Liver (tissue), 9 donors: ENCODE results near the gene PTPN6. TPM values are rescaled to one million over a fixed set of nuclear protein-coding genes. Genes with fewer than 3 reads are reported as not detected.

Experiments used
- DNase-seq: peaks from one replicate; pipeline ENCODE4 v3.0.0-alpha.2; 2017; ENCODE audit warnings: low spot score
- H3K27ac ChIP-seq, 2 donors: one replicate each; pipeline ENCODE4 v1.7.0; 2013; ENCODE audit warnings: inconsistent platforms in 2 of 2, low read length in 2 of 2, control low read depth in 1 of 2, low read depth in 1 of 2, mild to moderate bottlenecking in 1 of 2
- H3K27me3 ChIP-seq, 4 donors: one replicate each; pipeline versions ENCODE4 v1.6.1 to v1.7.0; 2013; ENCODE audit warnings: low read length in 3 of 4, inconsistent platforms in 1 of 4, mild to moderate bottlenecking in 1 of 4, moderate library complexity in 1 of 4; ENCODE audit not compliant: control insufficient read depth in 4 of 4, insufficient read depth in 4 of 4
- H3K36me3 ChIP-seq, 4 donors: one replicate each; pipeline versions ENCODE4 v1.6.1 to v1.7.0; 2013; ENCODE audit warnings: low read length in 3 of 4, mild to moderate bottlenecking in 3 of 4, low read depth in 1 of 4, moderate library complexity in 1 of 4; ENCODE audit not compliant: control insufficient read depth in 4 of 4, insufficient read depth in 3 of 4
- H3K4me1 ChIP-seq, 4 donors: one replicate each; pipeline versions ENCODE4 v1.6.1 to v1.7.0; 2013; ENCODE audit warnings: low read length in 3 of 4, mild to moderate bottlenecking in 3 of 4, moderate library complexity in 1 of 4; ENCODE audit not compliant: control insufficient read depth in 4 of 4, insufficient read depth in 4 of 4
- H3K4me3 ChIP-seq, 3 donors: one replicate each; pipeline versions ENCODE4 v1.6.1 to v1.7.0; 2013; ENCODE audit warnings: low read length in 3 of 3, control low read depth in 1 of 3, low read depth in 1 of 3, mild to moderate bottlenecking in 1 of 3
- H3K9ac ChIP-seq, 2 donors: one replicate each; pipeline ENCODE4 v1.7.0; 2013; ENCODE audit warnings: low read length in 2 of 2, mild to moderate bottlenecking in 2 of 2, moderate library complexity in 2 of 2, control low read depth in 1 of 2, low read depth in 1 of 2
- H3K9me3 ChIP-seq, 4 donors: one replicate each; pipeline versions ENCODE4 v1.6.1 to v1.7.0; 2013; ENCODE audit warnings: low read length in 3 of 4; ENCODE audit not compliant: control insufficient read depth in 4 of 4
- ATF3 ChIP-seq: IDR thresholded peaks from 2 replicates; pipeline ENCODE4 v1.6.1; 2016; ENCODE audit warnings: antibody characterized with exemption
- CTCF ChIP-seq: fragments of 150-350 bp; IDR thresholded peaks from 2 replicates; pipeline ENCODE4 v1.5.1; 2017; ENCODE audit warnings: improper control_type of control experiment, low read depth, low read length; ENCODE audit not compliant: missing input control
- FOXA1 ChIP-seq: IDR thresholded peaks from 2 replicates; pipeline ENCODE4 v1.6.1; 2016; ENCODE audit warnings: antibody characterized with exemption
- FOXA2 ChIP-seq: IDR thresholded peaks from 2 replicates; pipeline ENCODE4 v1.6.1; 2016; ENCODE audit warnings: antibody characterized with exemption
- GABPA ChIP-seq, 2 donors: IDR thresholded peaks in 1 of 2; conservative IDR thresholded peaks in 1 of 2; 2 replicates each; pipeline ENCODE4 v1.6.1; 2016; ENCODE audit warnings: antibody characterized with exemption in 2 of 2, mild to moderate bottlenecking in 1 of 2, moderate library complexity in 1 of 2
- HNF4G ChIP-seq: IDR thresholded peaks from 2 replicates; pipeline ENCODE4 v1.6.1; 2016; ENCODE audit warnings: antibody characterized with exemption
- JUND ChIP-seq, 2 donors: IDR thresholded peaks; 2 replicates each; pipeline ENCODE4 v1.6.1; 2016; ENCODE audit warnings: antibody characterized with exemption in 2 of 2
- NR2F2 ChIP-seq: IDR thresholded peaks from 2 replicates; pipeline ENCODE4 v1.6.1; 2016; ENCODE audit warnings: antibody characterized with exemption
- RAD21 ChIP-seq, 2 donors: IDR thresholded peaks; 2 replicates each; pipeline ENCODE4 v1.6.1; 2016; ENCODE audit warnings: antibody characterized with exemption in 2 of 2, mild to moderate bottlenecking in 2 of 2
- RXRA ChIP-seq, 2 donors: IDR thresholded peaks; 2 replicates each; pipeline ENCODE4 v1.6.1; 2017 to 2018; ENCODE audit warnings: antibody characterized with exemption in 2 of 2, mild to moderate bottlenecking in 1 of 2
- SP1 ChIP-seq: IDR thresholded peaks from 2 replicates; pipeline ENCODE4 v1.6.1; 2018; ENCODE audit warnings: antibody characterized with exemption, mild to moderate bottlenecking
- YY1 ChIP-seq: IDR thresholded peaks from 2 replicates; pipeline ENCODE4 v1.6.1; 2016; ENCODE audit warnings: antibody characterized with exemption, mild to moderate bottlenecking
- WGBS: extraction: QIAGEN DNeasy Blood & Tissue Kit; methylation state at CpG from one replicate; pipeline ENCODE4 v1.1.7; 2013; 5-methylcytosine and 5-hydroxymethylcytosine counted together
- polyA plus RNA-seq, 2 donors: library from polyadenylated mRNA; stranded (reverse) in 1 of 2; unstranded in 1 of 2; fragments of 200-250 nt in 1 of 2; fragments of >200 nt in 1 of 2; fragmentation: Nextera tagmentation in 1 of 2; extraction: Ambion mirVana in 1 of 2; gene quantifications; one replicate each; pipeline versions ENCODE4 v1.2.1 to v1.2.3, GENCODE V29; 2013 to 2015
- total RNA-seq, 2 donors: library from RNA; depleted of rRNA; stranded (reverse); fragments of >200 nt; gene quantifications; one replicate each; pipeline ENCODE4 v1.2.3, GENCODE V29; 2014
- TF ChIP-seq, protein P1 (sequence below): IDR thresholded peaks from 2 replicates; pipeline ENCODE4 v1.6.1; 2016; ENCODE audit warnings: antibody characterized with exemption, mild to moderate bottlenecking
- TF ChIP-seq, protein P2 (sequence below): IDR thresholded peaks from 2 replicates; pipeline ENCODE4 v1.6.1; 2016; ENCODE audit warnings: antibody characterized with exemption
- donor health status: healthy.
- donor health status: healthy.
- donor health status: healthy.
- donor health status: healthy.
- donor health status: healthy.

The PTPN6 gene
- total and polyA plus RNA-seq, 4 donors: 15.2 to 41.0 (median 19.6) TPM

GRCh38 chr12:6953442-6954315, 2.5 kb downstream of the PTPN6 start:
- H3K4me3 ChIP-seq: peak overlapping the region in 1 of 3 donors; percentile 41
- H3K4me1 ChIP-seq: peaks cover 0 to 5% (median 0%) of the 10 kb centered on the region in 4 donors

GRCh38 chr12:6954316-6955107, 3.4 kb downstream of the PTPN6 start:
- H3K27ac ChIP-seq: peak overlapping the region in 1 of 2 donors; percentile 58
- H3K9ac ChIP-seq: no peak overlapping the region
- TF ChIP-seq RAD21 (IDR thresholded peaks at IDR 0.05) (no peak), JUND (IDR thresholded peaks at IDR 0.05) (no peak), NR2F2 (no peak), HNF4G (no peak), RXRA (IDR thresholded peaks at IDR 0.05) (no peak)
- TF ChIP-seq, protein P1, sequence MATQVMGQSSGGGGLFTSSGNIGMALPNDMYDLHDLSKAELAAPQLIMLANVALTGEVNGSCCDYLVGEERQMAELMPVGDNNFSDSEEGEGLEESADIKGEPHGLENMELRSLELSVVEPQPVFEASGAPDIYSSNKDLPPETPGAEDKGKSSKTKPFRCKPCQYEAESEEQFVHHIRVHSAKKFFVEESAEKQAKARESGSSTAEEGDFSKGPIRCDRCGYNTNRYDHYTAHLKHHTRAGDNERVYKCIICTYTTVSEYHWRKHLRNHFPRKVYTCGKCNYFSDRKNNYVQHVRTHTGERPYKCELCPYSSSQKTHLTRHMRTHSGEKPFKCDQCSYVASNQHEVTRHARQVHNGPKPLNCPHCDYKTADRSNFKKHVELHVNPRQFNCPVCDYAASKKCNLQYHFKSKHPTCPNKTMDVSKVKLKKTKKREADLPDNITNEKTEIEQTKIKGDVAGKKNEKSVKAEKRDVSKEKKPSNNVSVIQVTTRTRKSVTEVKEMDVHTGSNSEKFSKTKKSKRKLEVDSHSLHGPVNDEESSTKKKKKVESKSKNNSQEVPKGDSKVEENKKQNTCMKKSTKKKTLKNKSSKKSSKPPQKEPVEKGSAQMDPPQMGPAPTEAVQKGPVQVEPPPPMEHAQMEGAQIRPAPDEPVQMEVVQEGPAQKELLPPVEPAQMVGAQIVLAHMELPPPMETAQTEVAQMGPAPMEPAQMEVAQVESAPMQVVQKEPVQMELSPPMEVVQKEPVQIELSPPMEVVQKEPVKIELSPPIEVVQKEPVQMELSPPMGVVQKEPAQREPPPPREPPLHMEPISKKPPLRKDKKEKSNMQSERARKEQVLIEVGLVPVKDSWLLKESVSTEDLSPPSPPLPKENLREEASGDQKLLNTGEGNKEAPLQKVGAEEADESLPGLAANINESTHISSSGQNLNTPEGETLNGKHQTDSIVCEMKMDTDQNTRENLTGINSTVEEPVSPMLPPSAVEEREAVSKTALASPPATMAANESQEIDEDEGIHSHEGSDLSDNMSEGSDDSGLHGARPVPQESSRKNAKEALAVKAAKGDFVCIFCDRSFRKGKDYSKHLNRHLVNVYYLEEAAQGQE: no peak
- H3K9me3 ChIP-seq: no peaks in the 10 kb centered on the region
- H3K4me3 ChIP-seq: no peak overlapping the region
- WGBS: 89% methylated on average over 21 of the region's 21 CpGs
- DNase-seq: no peak
- no peaks in the 10 kb centered on the region for H3K27me3 ChIP-seq
- H3K4me1 ChIP-seq: peaks cover 0 to 5% (median 0%) of the 10 kb centered on the region in 4 donors
- H3K36me3 ChIP-seq: peaks cover 0 to 3% (median 2%) of the 10 kb centered on the region in 4 donors

More at GRCh38 chr12:6953442-6954315, 2.5 kb downstream of the PTPN6 start:
- H3K36me3 ChIP-seq: peaks cover 0 to 3% (median 2%) of the 10 kb centered on the region in 4 donors
- TF ChIP-seq RXRA (IDR thresholded peaks at IDR 0.05) (no peak), YY1 (no peak), SP1 (no peak), GABPA (IDR thresholded peaks at IDR 0.05 in 1 of 2, conservative IDR thresholded peaks at IDR 0.05 in 1 of 2) (no peak), FOXA2 (no peak), ATF3 (no peak), CTCF (no peak), FOXA1 (no peak)
- TF ChIP-seq, protein P2, sequence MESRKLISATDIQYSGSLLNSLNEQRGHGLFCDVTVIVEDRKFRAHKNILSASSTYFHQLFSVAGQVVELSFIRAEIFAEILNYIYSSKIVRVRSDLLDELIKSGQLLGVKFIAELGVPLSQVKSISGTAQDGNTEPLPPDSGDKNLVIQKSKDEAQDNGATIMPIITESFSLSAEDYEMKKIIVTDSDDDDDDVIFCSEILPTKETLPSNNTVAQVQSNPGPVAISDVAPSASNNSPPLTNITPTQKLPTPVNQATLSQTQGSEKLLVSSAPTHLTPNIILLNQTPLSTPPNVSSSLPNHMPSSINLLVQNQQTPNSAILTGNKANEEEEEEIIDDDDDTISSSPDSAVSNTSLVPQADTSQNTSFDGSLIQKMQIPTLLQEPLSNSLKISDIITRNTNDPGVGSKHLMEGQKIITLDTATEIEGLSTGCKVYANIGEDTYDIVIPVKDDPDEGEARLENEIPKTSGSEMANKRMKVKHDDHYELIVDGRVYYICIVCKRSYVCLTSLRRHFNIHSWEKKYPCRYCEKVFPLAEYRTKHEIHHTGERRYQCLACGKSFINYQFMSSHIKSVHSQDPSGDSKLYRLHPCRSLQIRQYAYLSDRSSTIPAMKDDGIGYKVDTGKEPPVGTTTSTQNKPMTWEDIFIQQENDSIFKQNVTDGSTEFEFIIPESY: no peak
- no peaks in the 10 kb centered on the region for H3K9me3 ChIP-seq
- peak overlapping the region in 1 of 2 donors; percentile 3 for H3K9ac ChIP-seq
- DNase-seq: no peak
- WGBS: 68% methylated on average over 24 of the region's 24 CpGs
- no peaks in the 10 kb centered on the region for H3K27me3 ChIP-seq
- H3K27ac ChIP-seq: peak overlapping the region; percentile 64 to 81
